Fibroblast of lung (primary cell): Measurements from ENCODE around the gene FNDC8.

Experiments used
- CTCF ChIP-seq, 2 donors: IDR thresholded peaks in 1 of 2; conservative IDR thresholded peaks in 1 of 2; 1 replicate in 1 of 2; 2 replicates in 1 of 2; pipeline ENCODE4 v1.5.1; 2011 to 2012; ENCODE audit warnings: low read length in 2 of 2, control low read depth in 1 of 2, inconsistent platforms in 1 of 2, low read depth in 1 of 2, mild to moderate bottlenecking in 1 of 2
- EZH2 ChIP-seq: IDR thresholded peaks from 2 replicates; pipeline ENCODE4 v1.5.1; 2012; ENCODE audit warnings: low read length, control low read depth, mild to moderate bottlenecking; ENCODE audit errors: missing control alignments

GRCh38 chr17:35080536-35080935 is 40.9 kb upstream of the FNDC8 start:
- TF ChIP-seq CTCF (conservative IDR thresholded peaks at IDR 0.05 in 1 of 2, IDR thresholded peaks at IDR 0.05 in 1 of 2; ENCODE audit: low read depth in 1 of 2, low read length in 2 of 2): no peak
- TF ChIP-seq EZH2: no peak
